ENCODE results near the gene TACR2.

TACR2 gene

GRCh38 chr10:69416695-69417094, at the start of gene TACR2:
TACR2 (minus strand) TSS chr10:69416918; CDS start chr10:69416323, 595 bp downstream.
- DNase-seq: no peak

GRCh38 chr10:69466158-69466490, 49.4 kb upstream of the TACR2 start:
- no peak for DNase-seq

- DNase-seq: no peak
These were observed 48.9 kb upstream of the TACR2 start for GRCh38 chr10:69465457-69466157.

- no peak for DNase-seq
These were observed 48.2 kb upstream of the TACR2 start for GRCh38 chr10:69464801-69465401.

GRCh38 chr10:69464401-69464800, 47.7 kb upstream of the TACR2 start:
- no peak for DNase-seq

DNA sequence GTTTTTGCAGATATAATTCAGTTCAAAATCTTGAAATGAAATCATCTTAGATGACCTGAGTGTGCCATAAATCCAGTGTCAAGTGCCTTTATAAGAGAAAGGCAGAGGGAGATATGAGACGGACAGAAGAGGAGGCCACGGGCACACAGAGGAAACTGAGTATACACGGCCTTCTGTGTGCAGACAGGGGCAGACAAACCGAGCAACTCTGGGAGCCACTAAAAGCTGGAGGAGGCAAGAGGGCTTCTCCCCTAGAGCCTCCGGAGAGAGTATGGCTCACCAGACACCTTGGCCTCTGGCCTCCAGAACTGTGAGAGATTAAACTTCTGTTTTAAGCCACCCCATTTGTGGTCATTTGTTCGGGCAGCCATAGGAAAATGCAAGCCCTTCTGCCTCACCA, 47.2 kb upstream of the TACR2 start:
- DNase-seq: no peak

DNA sequence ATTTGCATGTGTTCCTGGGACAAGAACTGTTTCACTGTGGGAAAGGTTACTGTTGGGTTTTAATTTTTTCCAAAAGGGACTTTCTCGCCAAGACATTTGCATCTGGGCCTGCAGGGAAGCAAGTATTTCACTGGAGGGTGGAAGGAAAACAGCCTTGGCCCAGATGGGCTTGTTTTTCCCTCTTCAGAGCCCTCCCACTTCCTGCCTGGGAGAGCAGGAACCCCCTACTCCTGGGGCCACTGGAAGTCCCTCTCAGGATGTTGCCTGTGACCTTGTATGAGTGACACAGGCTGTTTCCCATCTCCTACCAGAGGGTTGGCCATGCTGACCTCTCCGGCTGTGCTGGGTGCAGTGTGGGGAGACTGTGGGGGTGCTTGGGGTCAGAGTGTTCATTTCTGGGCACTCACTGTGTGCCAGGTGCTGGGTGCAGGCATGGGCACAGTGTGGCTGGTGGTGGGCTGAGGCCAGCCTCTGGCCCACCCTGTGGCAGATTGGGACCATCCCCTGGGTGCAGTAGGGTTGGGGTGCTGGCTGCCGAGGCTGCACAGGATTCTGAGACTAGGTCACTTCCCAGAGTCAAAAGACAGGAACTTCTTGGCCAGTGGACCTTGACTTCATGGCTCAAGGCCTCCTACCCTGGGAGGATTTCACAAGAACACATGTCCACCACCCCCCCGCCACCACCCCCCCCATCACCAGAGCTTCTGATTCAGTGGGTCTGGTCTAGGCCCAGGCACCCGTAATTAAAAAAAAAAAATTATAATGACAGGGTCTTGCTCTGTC, 44.7 kb upstream of the TACR2 start:
- no peak for DNase-seq

DNA sequence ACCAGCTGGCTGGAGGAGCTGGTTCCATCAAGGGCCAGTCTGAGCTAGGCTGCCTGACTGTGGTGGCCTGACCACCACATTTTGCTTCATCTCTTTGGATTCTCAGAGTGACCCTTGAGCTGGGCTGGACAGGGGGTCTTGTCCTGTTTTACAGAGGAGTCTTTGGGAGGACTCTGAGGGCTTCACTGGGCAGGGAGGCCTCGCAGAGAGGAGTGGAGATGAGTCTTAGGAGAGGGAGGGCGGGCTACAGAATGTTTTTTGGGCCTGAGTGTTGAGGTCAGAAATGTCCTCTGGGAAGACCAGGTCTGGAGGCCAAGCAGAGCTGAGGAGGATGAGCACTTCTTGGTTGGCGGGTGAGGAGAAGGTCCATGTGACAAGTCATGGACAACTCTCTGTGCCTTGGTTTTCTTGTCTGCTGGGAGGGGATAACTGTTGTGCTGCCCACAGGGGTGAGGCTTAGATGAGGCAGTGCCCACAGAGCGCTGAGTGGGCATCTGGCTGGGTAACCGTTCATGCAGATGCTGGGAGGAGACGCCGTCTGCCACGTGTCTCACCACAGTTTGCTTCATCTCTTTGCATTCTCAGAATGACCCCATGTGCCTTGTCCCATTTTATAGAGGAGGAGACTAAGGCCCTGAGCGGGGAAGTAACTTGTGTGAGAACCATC, 44.0 kb upstream of the TACR2 start:
- DNase-seq: no peak

GRCh38 chr10:69459893-69460575, 43.3 kb upstream of the TACR2 start:
- DNase-seq: no peak

DNA sequence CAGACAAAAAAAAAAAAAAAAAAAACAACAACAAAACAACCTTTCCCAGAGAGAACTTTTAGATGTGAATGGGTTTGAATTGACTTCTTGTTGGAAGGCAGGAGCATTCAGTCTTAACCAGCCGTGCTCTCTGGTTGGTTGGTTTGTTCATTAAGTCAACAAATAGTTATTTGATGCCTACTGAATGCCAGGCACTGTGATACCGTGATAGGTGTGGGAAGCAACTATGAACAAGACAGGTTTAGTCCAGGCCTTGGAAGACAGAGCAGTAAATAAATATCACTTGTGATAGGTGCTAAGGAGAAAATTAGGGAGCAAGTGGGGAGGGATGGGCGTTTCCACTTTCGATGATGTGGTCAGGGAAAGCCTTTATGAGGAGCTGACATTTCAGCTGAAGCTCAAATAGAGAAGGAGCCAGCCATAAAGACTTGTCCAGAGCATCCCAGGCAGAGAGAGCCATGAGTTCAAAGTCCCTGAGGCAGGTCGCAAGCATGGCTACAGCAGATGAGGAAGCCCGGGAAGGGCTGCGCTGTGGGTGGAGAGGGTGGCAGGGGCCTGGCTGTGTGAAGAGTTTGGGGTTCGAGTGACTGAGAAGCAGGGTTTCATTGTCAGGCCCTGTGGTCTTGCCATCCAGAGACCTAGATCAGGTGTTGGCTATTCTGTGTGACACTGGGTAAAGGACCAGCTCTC, 42.5 kb upstream of the TACR2 start:
- DNase-seq: no peak

GRCh38 chr10:69458430-69459100, 41.8 kb upstream of the TACR2 start:
- DNase-seq: no peak

- DNase-seq: no peak
These were observed 41.1 kb upstream of the TACR2 start for GRCh38 chr10:69457771-69458237.

GRCh38 chr10:69456880-69457693, 40.4 kb upstream of the TACR2 start:
- DNase-seq: no peak

DNA sequence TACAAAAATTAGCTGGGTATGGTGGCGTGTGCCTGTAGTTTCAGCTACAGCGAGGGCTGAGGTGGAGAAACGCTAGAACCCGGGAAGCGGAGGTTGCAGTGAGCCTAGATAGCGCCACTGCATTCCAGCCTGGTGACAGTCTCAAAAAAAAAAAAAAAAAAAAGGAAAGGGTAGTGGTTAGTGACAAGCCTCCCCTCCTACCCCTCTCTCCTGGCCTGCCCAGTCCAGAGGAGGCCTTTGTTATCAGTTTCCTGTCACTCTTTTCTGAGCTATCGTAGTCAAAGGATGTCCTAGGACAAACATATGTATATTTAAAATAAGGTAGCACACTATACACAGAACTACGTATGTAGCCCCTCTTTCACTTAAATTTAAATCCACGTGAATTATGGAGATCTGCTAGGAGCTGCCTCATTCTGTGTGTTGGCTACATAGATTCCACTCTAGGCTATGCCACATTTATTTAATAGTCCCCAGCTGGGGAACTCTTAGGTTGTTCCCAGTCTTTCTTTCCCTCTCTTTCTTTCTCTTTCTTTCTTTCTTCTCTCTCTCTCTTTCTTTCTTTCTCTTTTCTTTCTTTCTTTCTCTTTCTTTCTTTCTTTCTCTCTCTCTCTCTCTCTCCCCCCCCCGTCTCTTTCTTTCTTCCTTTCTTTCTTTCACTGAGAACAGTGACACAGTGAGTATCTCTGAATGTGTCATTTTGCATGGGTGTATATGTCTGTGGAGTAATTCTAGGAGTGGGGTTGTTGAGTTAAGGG, 38.5 kb upstream of the TACR2 start:
- DNase-seq: no peak

DNA sequence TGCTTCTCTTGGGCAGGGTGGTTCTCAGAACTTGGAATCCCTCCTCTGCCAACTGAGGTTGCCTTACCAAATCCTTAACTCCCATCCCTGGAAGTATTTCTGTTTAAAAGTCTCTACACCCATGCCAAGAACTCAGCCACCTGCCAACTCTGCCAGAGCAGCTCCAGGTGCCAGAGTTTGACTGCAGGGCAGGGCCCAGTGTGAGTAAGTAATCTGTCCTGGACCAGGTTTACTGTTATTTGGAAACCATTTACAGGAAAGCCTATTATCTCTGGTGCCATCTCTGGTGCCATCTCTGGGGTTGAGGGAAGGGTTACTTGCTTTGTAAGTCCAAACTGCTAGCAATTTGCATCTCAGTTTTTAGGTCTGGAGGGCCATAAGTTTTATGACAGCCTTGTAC, 37.1 kb upstream of the TACR2 start:
- no peak for DNase-seq

- DNase-seq: no peak
These were observed 36.1 kb upstream of the TACR2 start for GRCh38 chr10:69452676-69453415.

- no peak for DNase-seq
These were observed 35.1 kb upstream of the TACR2 start for GRCh38 chr10:69451784-69452251.

DNA sequence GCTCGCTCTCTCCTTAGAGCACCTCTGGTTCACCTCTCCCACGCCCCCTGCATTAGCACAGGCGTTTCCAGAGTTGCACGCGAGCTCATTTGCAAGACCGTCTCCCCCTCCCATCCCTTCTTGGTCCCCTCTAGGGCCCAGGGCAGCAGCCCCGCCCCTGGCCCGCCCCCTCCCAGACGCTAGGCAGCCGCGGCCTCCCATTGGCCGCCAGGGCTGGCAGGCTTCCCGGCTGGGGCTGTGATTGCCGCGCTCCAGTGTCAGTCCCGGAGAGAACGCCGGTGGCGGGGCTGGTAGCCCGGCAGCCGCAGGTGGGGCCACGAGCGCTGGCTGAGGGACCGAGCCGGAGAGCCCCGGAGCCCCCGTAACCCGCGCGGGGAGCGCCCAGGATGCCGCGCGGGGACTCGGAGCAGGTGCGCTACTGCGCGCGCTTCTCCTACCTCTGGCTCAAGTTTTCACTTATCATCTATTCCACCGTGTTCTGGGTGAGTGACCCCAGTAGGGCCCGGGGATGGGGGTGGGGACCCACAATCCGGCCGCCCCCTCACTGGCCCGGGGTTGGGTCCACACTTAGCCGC, 34.6 kb upstream of the TACR2 start, which contains the start of gene TSPAN15:
Gene TSPAN15, plus strand, starts transcription at position 257 of the 575 bp plus-strand sequence. Its CDS starts 130 bp downstream, at position 387.
- peak; percentile 72 for DNase-seq

Measured in fibroblast of skin of right biceps (primary cell).